GM23338 (cell line): ENCODE data around the gene NT5DC3. TPM values are rescaled to one million over a fixed set of nuclear protein-coding genes. Genes with fewer than 3 reads are reported as not detected.

Experiments
- ATAC-seq: fragments of 200-7000 bp; cut with Tn5 transposase; 3 replicates; pipeline ENCODE4 v1.9.1; 2020
- DNase-seq: peaks from one replicate; pipeline ENCODE4 v3.0.0-alpha.2; 2015; ENCODE audit warnings: low spot score
- H2AFZ ChIP-seq: fragments of 200-600 bp; sonication (generic); 2 replicates; pipeline ENCODE4 v1.8.0; 2016; ENCODE audit warnings: antibody characterized with exemption, mild to moderate bottlenecking, moderate library complexity
- H3F3A ChIP-seq: fragments of 200-600 bp; sonication (generic); replicated peaks from 2 replicates; pipeline ENCODE4 v1.8.0; 2017; ENCODE audit warnings: antibody characterized with exemption, mixed run types, low read depth
- H3K27ac ChIP-seq: fragments of 200-600 bp; sonication (generic); 2 replicates; pipeline ENCODE4 v1.6.1; 2016; ENCODE audit warnings: low read depth
- H3K27me3 ChIP-seq: fragments of 200-600 bp; sonication (generic); 2 replicates; pipeline ENCODE4 v1.8.0; 2016; ENCODE audit warnings: mild to moderate bottlenecking, mixed run types, moderate library complexity; ENCODE audit not compliant: insufficient read depth
- H3K36me3 ChIP-seq: fragments of 200-600 bp; sonication (generic); 2 replicates; pipeline ENCODE4 v1.8.0; 2016; ENCODE audit warnings: mild to moderate bottlenecking; ENCODE audit not compliant: insufficient read depth
- H3K4me1 ChIP-seq: fragments of 200-600 bp; sonication (generic); 2 replicates; pipeline ENCODE4 v1.8.0; 2016; ENCODE audit warnings: mild to moderate bottlenecking, moderate library complexity; ENCODE audit not compliant: insufficient read depth
- H3K4me2 ChIP-seq: fragments of 200-600 bp; sonication (generic); 2 replicates; pipeline ENCODE4 v1.7.1; 2017; ENCODE audit warnings: mixed run types
- H3K4me3 ChIP-seq: fragments of 200-600 bp; sonication (generic); 2 replicates; pipeline ENCODE4 v1.6.1; 2016; ENCODE audit warnings: mixed run types
- H3K79me2 ChIP-seq: fragments of 200-600 bp; sonication (generic); replicated peaks from 2 replicates; pipeline ENCODE4 v1.8.0; 2017; ENCODE audit warnings: mild to moderate bottlenecking; ENCODE audit not compliant: insufficient read depth
- H3K9me2 ChIP-seq: fragments of 200-600 bp; sonication (generic); 2 replicates; pipeline ENCODE4 v1.8.0; 2017; ENCODE audit not compliant: insufficient read depth
- H4K20me1 ChIP-seq: fragments of 200-600 bp; sonication (generic); replicated peaks from 2 replicates; pipeline ENCODE4 v1.8.0; 2017; ENCODE audit warnings: mild to moderate bottlenecking; ENCODE audit not compliant: insufficient read depth
- H3K27ac Mint-ChIP-seq: 2 replicates; pipeline ENCODE4 v1.8.0; 2020; ENCODE audit warnings: inconsistent platforms, mild to moderate bottlenecking, moderate library complexity, mixed read lengths
- H3K27me3 Mint-ChIP-seq: 3 replicates; pipeline ENCODE4 v1.8.0; 2022; ENCODE audit warnings: low read depth, mild to moderate bottlenecking, moderate library complexity, mixed read lengths, inconsistent platforms; ENCODE audit not compliant: insufficient read depth, poor library complexity
- H3K36me3 Mint-ChIP-seq: 3 replicates; pipeline ENCODE4 v1.8.0; 2021; ENCODE audit warnings: low read depth, mild to moderate bottlenecking, inconsistent platforms, moderate library complexity, mixed read lengths
- H3K4me1 Mint-ChIP-seq: 3 replicates; pipeline ENCODE4 v1.8.0; 2020; ENCODE audit warnings: mild to moderate bottlenecking, inconsistent platforms, mixed read lengths
- H3K4me3 Mint-ChIP-seq: 3 replicates; pipeline ENCODE4 v1.8.0; 2021; ENCODE audit warnings: moderate library complexity, mild to moderate bottlenecking, inconsistent platforms, mixed read lengths
- H3K9me3 Mint-ChIP-seq: 3 replicates; pipeline ENCODE4 v1.8.0; 2020; ENCODE audit warnings: moderate library complexity, mild to moderate bottlenecking, inconsistent platforms, mixed read lengths
- EZH2 ChIP-seq: fragments of 200-600 bp; sonication (generic); IDR thresholded peaks from one replicate; pipeline ENCODE4 v1.8.0; 2017; ENCODE audit warnings: antibody characterized with exemption, mild to moderate bottlenecking, low read depth; ENCODE audit not compliant: unreplicated experiment
- EZH2phosphoT487 ChIP-seq: fragments of 200-600 bp; sonication (generic); IDR thresholded peaks from one replicate; pipeline ENCODE4 v1.8.1; 2018; ENCODE audit warnings: antibody characterized with exemption; ENCODE audit not compliant: unreplicated experiment
- JUNB ChIP-seq: IDR thresholded peaks from one replicate; pipeline ENCODE4 v1.6.1; 2016; ENCODE audit warnings: antibody characterized with exemption; ENCODE audit not compliant: unreplicated experiment
- NANOG ChIP-seq: IDR thresholded peaks from 2 replicates; pipeline ENCODE4 v1.6.1; 2016; ENCODE audit warnings: antibody characterized with exemption, borderline replicate concordance
- STAT1 ChIP-seq: IDR thresholded peaks from one replicate; pipeline ENCODE4 v1.6.1; 2016; ENCODE audit warnings: antibody characterized with exemption; ENCODE audit not compliant: unreplicated experiment
- polyA plus RNA-seq: library from polyadenylated mRNA; unstranded; fragments of >200 nt; fragmentation: Nextera tagmentation; extraction: Ambion mirVana; gene quantifications from 2 replicates; pipeline ENCODE4 v1.2.1, GENCODE V29; 2016
- total RNA-seq: library from RNA; depleted of rRNA; stranded (reverse); fragments of >200 nt; shearing (Covaris generic); gene quantifications from 2 replicates; pipeline ENCODE4 v1.2.3, GENCODE V29; 2014
- TF ChIP-seq, protein P1 (sequence below), 2 experiments: fragments of 200-600 bp in 1 of 2; sonication (generic) in 1 of 2; conservative IDR thresholded peaks; 2 replicates each; pipeline versions ENCODE4 v1.5.1 to v1.6.1; 2016 to 2017; ENCODE audit warnings: antibody characterized with exemption in 2 of 2, low read depth in 2 of 2, mild to moderate bottlenecking in 2 of 2, moderate library complexity in 1 of 2
- TF ChIP-seq, protein P2 (sequence below): IDR thresholded peaks from one replicate; pipeline ENCODE4 v1.6.1; 2018; ENCODE audit warnings: antibody characterized with exemption; ENCODE audit not compliant: unreplicated experiment
- TF ChIP-seq, protein P3 (sequence below): fragments of 250-450 bp; sonication (Bioruptor Pico); IDR thresholded peaks from 2 replicates; pipeline ENCODE4 v1.5.0; 2020; ENCODE audit warnings: mild to moderate bottlenecking, moderate library complexity
- TF ChIP-seq, protein P4 (sequence below): IDR thresholded peaks from 2 replicates; pipeline ENCODE4 v1.6.1; 2016; ENCODE audit warnings: antibody characterized with exemption

The NT5DC3 gene
- total and polyA plus RNA-seq, 2 experiments from 2014 or later, result 2.2 to 12.5 TPM

DNA sequence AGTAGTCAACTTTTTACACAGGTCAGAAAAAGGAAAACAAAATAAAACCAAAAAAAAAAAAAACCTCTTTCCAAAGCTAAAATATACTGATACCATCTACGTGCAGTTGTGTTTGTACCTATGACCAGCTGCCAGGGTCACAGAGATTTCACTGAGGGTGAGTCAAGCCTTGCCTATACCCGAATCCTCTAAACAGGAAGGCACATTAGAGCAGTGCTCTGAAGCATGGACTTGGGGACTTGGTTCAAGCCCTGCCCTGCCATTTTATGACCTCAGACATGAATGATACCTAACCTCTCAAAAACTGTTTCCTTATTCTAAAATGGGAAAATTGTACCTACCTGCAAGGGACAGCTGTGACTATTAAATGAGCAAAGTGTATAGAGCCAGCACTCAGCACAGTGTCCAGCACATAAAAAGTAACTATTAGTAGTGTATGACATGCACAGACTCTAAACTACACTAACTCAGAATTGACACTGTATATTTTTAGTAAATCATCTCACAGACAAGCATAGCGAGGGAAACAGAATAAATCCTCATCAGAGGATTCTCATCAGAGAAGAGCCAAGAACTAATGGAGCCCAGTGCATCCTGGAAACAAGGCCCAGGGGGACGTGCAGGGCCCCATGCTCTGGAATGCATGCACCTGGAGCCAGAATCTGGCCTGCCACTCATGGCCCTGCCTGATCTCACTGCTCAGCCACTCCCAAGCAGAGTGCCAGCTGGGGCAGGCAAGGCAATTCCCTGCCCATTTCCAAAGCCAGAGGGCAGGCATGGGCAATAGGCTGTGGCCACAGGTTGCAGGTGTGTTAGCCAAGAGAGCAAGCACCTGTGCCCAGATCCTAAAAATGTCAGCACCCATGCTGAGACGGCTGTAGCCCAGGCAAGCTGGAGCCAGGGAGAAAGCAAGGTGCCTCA is 57.0 kb downstream of the NT5DC3 start:
- ATAC-seq (no peak), DNase-seq (no peak)
- Mint-ChIP-seq H3K4me1 (no peaks in the 10 kb centered on the region; the same call in 2 of the 3 replicates), H3K27me3 (no peaks in the 10 kb centered on the region), H3K9me3 (no peaks in the 10 kb centered on the region), H3K36me3 (peaks cover 29% of the 10 kb centered on the region), H3K4me3 (no peak overlapping the region), H3K27ac (no peak overlapping the region)
- no peaks in the 10 kb centered on the region for H3K79me2 ChIP-seq
- H3K27me3 ChIP-seq, result no peaks in the 10 kb centered on the region
- H4K20me1 ChIP-seq, result no peaks in the 10 kb centered on the region
- no peak overlapping the region for H2AFZ ChIP-seq
- H3K27ac ChIP-seq, result no peak overlapping the region
- H3K36me3 ChIP-seq, result no peaks in the 10 kb centered on the region
- H3K4me2 ChIP-seq, result no peak overlapping the region
- H3K9me2 ChIP-seq, result no peaks in the 10 kb centered on the region
- H3K4me3 ChIP-seq, result no peak overlapping the region
- TF ChIP-seq, protein P1, sequence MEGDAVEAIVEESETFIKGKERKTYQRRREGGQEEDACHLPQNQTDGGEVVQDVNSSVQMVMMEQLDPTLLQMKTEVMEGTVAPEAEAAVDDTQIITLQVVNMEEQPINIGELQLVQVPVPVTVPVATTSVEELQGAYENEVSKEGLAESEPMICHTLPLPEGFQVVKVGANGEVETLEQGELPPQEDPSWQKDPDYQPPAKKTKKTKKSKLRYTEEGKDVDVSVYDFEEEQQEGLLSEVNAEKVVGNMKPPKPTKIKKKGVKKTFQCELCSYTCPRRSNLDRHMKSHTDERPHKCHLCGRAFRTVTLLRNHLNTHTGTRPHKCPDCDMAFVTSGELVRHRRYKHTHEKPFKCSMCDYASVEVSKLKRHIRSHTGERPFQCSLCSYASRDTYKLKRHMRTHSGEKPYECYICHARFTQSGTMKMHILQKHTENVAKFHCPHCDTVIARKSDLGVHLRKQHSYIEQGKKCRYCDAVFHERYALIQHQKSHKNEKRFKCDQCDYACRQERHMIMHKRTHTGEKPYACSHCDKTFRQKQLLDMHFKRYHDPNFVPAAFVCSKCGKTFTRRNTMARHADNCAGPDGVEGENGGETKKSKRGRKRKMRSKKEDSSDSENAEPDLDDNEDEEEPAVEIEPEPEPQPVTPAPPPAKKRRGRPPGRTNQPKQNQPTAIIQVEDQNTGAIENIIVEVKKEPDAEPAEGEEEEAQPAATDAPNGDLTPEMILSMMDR (conservative IDR thresholded peaks at IDR 0.05; ENCODE audit: low read depth in 2 of 2), result no peak
- TF ChIP-seq, protein P2, sequence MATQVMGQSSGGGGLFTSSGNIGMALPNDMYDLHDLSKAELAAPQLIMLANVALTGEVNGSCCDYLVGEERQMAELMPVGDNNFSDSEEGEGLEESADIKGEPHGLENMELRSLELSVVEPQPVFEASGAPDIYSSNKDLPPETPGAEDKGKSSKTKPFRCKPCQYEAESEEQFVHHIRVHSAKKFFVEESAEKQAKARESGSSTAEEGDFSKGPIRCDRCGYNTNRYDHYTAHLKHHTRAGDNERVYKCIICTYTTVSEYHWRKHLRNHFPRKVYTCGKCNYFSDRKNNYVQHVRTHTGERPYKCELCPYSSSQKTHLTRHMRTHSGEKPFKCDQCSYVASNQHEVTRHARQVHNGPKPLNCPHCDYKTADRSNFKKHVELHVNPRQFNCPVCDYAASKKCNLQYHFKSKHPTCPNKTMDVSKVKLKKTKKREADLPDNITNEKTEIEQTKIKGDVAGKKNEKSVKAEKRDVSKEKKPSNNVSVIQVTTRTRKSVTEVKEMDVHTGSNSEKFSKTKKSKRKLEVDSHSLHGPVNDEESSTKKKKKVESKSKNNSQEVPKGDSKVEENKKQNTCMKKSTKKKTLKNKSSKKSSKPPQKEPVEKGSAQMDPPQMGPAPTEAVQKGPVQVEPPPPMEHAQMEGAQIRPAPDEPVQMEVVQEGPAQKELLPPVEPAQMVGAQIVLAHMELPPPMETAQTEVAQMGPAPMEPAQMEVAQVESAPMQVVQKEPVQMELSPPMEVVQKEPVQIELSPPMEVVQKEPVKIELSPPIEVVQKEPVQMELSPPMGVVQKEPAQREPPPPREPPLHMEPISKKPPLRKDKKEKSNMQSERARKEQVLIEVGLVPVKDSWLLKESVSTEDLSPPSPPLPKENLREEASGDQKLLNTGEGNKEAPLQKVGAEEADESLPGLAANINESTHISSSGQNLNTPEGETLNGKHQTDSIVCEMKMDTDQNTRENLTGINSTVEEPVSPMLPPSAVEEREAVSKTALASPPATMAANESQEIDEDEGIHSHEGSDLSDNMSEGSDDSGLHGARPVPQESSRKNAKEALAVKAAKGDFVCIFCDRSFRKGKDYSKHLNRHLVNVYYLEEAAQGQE, result no peak
- TF ChIP-seq, protein P3, sequence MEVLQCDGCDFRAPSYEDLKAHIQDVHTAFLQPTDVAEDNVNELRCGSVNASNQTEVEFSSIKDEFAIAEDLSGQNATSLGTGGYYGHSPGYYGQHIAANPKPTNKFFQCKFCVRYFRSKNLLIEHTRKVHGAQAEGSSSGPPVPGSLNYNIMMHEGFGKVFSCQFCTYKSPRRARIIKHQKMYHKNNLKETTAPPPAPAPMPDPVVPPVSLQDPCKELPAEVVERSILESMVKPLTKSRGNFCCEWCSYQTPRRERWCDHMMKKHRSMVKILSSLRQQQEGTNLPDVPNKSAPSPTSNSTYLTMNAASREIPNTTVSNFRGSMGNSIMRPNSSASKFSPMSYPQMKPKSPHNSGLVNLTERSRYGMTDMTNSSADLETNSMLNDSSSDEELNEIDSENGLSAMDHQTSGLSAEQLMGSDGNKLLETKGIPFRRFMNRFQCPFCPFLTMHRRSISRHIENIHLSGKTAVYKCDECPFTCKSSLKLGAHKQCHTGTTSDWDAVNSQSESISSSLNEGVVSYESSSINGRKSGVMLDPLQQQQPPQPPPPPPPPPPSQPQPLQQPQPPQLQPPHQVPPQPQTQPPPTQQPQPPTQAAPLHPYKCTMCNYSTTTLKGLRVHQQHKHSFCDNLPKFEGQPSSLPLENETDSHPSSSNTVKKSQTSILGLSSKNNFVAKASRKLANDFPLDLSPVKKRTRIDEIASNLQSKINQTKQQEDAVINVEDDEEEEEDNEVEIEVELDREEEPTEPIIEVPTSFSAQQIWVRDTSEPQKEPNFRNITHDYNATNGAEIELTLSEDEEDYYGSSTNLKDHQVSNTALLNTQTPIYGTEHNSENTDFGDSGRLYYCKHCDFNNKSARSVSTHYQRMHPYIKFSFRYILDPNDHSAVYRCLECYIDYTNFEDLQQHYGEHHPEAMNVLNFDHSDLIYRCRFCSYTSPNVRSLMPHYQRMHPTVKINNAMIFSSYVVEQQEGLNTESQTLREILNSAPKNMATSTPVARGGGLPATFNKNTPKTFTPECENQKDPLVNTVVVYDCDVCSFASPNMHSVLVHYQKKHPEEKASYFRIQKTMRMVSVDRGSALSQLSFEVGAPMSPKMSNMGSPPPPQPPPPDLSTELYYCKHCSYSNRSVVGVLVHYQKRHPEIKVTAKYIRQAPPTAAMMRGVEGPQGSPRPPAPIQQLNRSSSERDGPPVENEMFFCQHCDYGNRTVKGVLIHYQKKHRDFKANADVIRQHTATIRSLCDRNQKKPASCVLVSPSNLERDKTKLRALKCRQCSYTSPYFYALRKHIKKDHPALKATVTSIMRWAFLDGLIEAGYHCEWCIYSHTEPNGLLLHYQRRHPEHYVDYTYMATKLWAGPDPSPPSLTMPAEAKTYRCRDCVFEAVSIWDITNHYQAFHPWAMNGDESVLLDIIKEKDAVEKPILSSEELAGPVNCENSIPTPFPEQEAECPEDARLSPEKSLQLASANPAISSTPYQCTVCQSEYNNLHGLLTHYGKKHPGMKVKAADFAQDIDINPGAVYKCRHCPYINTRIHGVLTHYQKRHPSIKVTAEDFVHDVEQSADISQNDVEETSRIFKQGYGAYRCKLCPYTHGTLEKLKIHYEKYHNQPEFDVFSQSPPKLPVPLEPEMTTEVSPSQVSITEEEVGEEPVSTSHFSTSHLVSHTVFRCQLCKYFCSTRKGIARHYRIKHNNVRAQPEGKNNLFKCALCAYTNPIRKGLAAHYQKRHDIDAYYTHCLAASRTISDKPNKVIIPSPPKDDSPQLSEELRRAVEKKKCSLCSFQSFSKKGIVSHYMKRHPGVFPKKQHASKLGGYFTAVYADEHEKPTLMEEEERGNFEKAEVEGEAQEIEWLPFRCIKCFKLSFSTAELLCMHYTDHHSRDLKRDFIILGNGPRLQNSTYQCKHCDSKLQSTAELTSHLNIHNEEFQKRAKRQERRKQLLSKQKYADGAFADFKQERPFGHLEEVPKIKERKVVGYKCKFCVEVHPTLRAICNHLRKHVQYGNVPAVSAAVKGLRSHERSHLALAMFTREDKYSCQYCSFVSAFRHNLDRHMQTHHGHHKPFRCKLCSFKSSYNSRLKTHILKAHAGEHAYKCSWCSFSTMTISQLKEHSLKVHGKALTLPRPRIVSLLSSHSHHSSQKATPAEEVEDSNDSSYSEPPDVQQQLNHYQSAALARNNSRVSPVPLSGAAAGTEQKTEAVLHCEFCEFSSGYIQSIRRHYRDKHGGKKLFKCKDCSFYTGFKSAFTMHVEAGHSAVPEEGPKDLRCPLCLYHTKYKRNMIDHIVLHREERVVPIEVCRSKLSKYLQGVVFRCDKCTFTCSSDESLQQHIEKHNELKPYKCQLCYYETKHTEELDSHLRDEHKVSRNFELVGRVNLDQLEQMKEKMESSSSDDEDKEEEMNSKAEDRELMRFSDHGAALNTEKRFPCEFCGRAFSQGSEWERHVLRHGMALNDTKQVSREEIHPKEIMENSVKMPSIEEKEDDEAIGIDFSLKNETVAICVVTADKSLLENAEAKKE (CRISPR knock-in tag), result no peak
- TF ChIP-seq STAT1 (no peak), JUNB (no peak), NANOG (no peak), EZH2 (no peak), EZH2phosphoT487 (no peak)
- TF ChIP-seq, protein P4, sequence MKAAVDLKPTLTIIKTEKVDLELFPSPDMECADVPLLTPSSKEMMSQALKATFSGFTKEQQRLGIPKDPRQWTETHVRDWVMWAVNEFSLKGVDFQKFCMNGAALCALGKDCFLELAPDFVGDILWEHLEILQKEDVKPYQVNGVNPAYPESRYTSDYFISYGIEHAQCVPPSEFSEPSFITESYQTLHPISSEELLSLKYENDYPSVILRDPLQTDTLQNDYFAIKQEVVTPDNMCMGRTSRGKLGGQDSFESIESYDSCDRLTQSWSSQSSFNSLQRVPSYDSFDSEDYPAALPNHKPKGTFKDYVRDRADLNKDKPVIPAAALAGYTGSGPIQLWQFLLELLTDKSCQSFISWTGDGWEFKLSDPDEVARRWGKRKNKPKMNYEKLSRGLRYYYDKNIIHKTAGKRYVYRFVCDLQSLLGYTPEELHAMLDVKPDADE, result no peak
- H3F3A ChIP-seq, result no peaks in the 10 kb centered on the region
- 0 out of 2 replicates have a peak, but pooled peaks cover 3% of the 10 kb centered on the region for H3K4me1 ChIP-seq
